GM12878 (cell line): ENCODE data around the gene RUNDC3A. TPM values are rescaled to one million over a fixed set of nuclear protein-coding genes. Genes with fewer than 3 reads are reported as not detected.
A peak's percentile ranks its signal among the peaks of the same experiment; 100 is the strongest.

ENCODE experiments used
- ATAC-seq: fragments of 200-7000 bp; cut with Tn5 transposase; 3 replicates; pipeline ENCODE4 v1.9.1; 2020; ENCODE audit warnings: mild to moderate bottlenecking, moderate library complexity
- BruUV-seq: library from RNA; stranded (reverse); fragments of 400-500 nt; replicated peaks from 2 replicates; lab custom pipeline; 2021; lab: Mats Ljungman, UMichigan
- CTCF ChIA-PET: fragments of 300-600 bp; sonication (Branson Sonifier 250); formaldehyde crosslinking; extraction: SDS; loops from one replicate; lab custom pipeline; 2021; ENCODE audit warnings: inconsistent platforms; lab: Yijun Ruan, JAX
- POLR2A ChIA-PET: fragments of 350-600 bp; formaldehyde crosslinking; extraction: SDS; loops from one replicate; lab custom pipeline; 2021; ENCODE audit warnings: inconsistent platforms; lab: Charles Lee
- RAD21 ChIA-PET: fragments of 300-600 bp; sonication (Branson Sonifier 250); formaldehyde crosslinking; loops from one replicate; lab custom pipeline; 2023; ENCODE audit warnings: antibody characterized with exemption; ENCODE audit not compliant: unreplicated experiment; lab: Charles Lee
- SMC1A ChIA-PET: fragments of 300-600 bp; sonication (Branson Sonifier 250); formaldehyde crosslinking; loops from one replicate; lab custom pipeline; 2023; ENCODE audit not compliant: unreplicated experiment, uncharacterized antibody; lab: Charles Lee
- DNase-seq: peaks from one replicate; pipeline ENCODE4 v3.0.0-alpha.2; 2011; ENCODE audit warnings: low read depth, low spot score
- FAIRE-seq: peaks from 3 replicates; lab custom pipeline; 2011; peaks lifted over from hg19 to GRCh38; lab: Jason Lieb, UNC
- H2AFZ ChIP-seq: 2 replicates; pipeline ENCODE4 v1.6.0; 2011; ENCODE audit warnings: low read depth, low read length, control low read depth; ENCODE audit not compliant: control insufficient read depth
- H3K27ac ChIP-seq: 2 replicates; pipeline ENCODE4 v1.5.1; 2011; ENCODE audit warnings: control low read depth; ENCODE audit not compliant: control insufficient read depth, insufficient read depth
- H3K27me3 ChIP-seq, 2 experiments: replicated peaks in 1 of 2; 2 replicates each; pipeline versions ENCODE4 v1.6.0 to v1.6.1; 2011; ENCODE audit warnings: low read length in 1 of 2; ENCODE audit not compliant: control insufficient read depth in 2 of 2, insufficient read depth in 2 of 2
- H3K36me3 ChIP-seq, 2 experiments: 2 replicates each; pipeline ENCODE4 v1.5.1; 2011; ENCODE audit warnings: low read length in 1 of 2; ENCODE audit not compliant: control insufficient read depth in 2 of 2, insufficient read depth in 2 of 2
- H3K4me1 ChIP-seq: 2 replicates; pipeline ENCODE4 v1.6.1; 2011; ENCODE audit warnings: mild to moderate bottlenecking, low read length, moderate library complexity, mixed read lengths; ENCODE audit not compliant: control insufficient read depth, insufficient read depth
- H3K4me2 ChIP-seq: 2 replicates; pipeline ENCODE4 v1.6.0; 2011; ENCODE audit warnings: control low read depth; ENCODE audit not compliant: control insufficient read depth, insufficient read depth
- H3K4me3 ChIP-seq: fragments of 200-600 bp; sonication (generic); 2 replicates; pipeline ENCODE4 v1.5.1; 2016
- H3K79me2 ChIP-seq: 2 replicates; pipeline ENCODE4 v1.6.0; 2011; ENCODE audit warnings: low read length; ENCODE audit not compliant: control insufficient read depth, insufficient read depth
- H3K9ac ChIP-seq: 2 replicates; pipeline ENCODE4 v1.8.0; 2011; ENCODE audit warnings: low read length, control low read depth, mixed read lengths; ENCODE audit not compliant: control insufficient read depth, insufficient read depth
- H3K9me3 ChIP-seq: replicated peaks from 3 replicates; pipeline ENCODE4 v1.5.1; 2011; ENCODE audit warnings: mild to moderate bottlenecking, low read length; ENCODE audit not compliant: control insufficient read depth, insufficient read depth
- H4K20me1 ChIP-seq: 2 replicates; pipeline ENCODE4 v1.6.0; 2011; ENCODE audit not compliant: control insufficient read depth, insufficient read depth
- BHLHE40 ChIP-seq, 2 experiments: fragments of 450-650 bp in 1 of 2; IDR thresholded peaks; 2 replicates each; pipeline ENCODE4 v1.6.1; 2011 to 2017; ENCODE audit warnings: low read depth in 2 of 2, borderline replicate concordance in 1 of 2, improper control_type of control experiment in 1 of 2, low read length in 1 of 2, mild to moderate bottlenecking in 1 of 2
- BRCA1 ChIP-seq: IDR thresholded peaks from 2 replicates; pipeline ENCODE4 v1.6.1; 2011; ENCODE audit warnings: low read depth, low read length, improper control_type of control experiment
- CBX5 ChIP-seq: sonication (generic); IDR thresholded peaks from 2 replicates; pipeline ENCODE4 v1.6.1; 2016; ENCODE audit warnings: low read depth, moderate library complexity, mild to moderate bottlenecking, inconsistent platforms
- CHD2 ChIP-seq: IDR thresholded peaks from 2 replicates; pipeline ENCODE4 v1.6.1; 2011; ENCODE audit warnings: low read depth, low read length, improper control_type of control experiment, borderline replicate concordance
- CREM ChIP-seq: IDR thresholded peaks from 2 replicates; pipeline ENCODE4 v1.6.1; 2014; ENCODE audit warnings: antibody characterized with exemption, low read depth
- GATAD2B ChIP-seq: fragments of 450-650 bp; conservative IDR thresholded peaks from 2 replicates; pipeline ENCODE4 v1.6.1; 2017; ENCODE audit warnings: low read depth, mild to moderate bottlenecking, moderate library complexity
- KLF5 ChIP-seq: fragments of 450-650 bp; IDR thresholded peaks from 2 replicates; pipeline ENCODE4 v1.6.1; 2014; ENCODE audit warnings: mild to moderate bottlenecking; ENCODE audit not compliant: partially characterized antibody
- MEF2A ChIP-seq: IDR thresholded peaks from 2 replicates; pipeline ENCODE4 v1.6.1; 2011; ENCODE audit warnings: low read depth, mild to moderate bottlenecking, low read length, moderate library complexity; ENCODE audit not compliant: insufficient read depth
- NFXL1 ChIP-seq: fragments of 450-650 bp; IDR thresholded peaks from 2 replicates; pipeline ENCODE4 v1.6.1; 2017; ENCODE audit warnings: antibody characterized with exemption, mild to moderate bottlenecking, borderline replicate concordance
- NFYA ChIP-seq: IDR thresholded peaks from 2 replicates; pipeline ENCODE4 v1.6.1; 2011; ENCODE audit warnings: low read depth, mild to moderate bottlenecking, low read length, improper control_type of control experiment, borderline replicate concordance
- SMARCA5 ChIP-seq: fragments of 450-650 bp; IDR thresholded peaks from 2 replicates; pipeline ENCODE4 v1.6.1; 2017; ENCODE audit warnings: mild to moderate bottlenecking
- SP1 ChIP-seq: IDR thresholded peaks from one replicate; pipeline ENCODE4 v1.6.1; 2011; ENCODE audit warnings: low read depth, low read length
- SREBF1 ChIP-seq: IDR thresholded peaks from 2 replicates; pipeline ENCODE4 v1.6.1; 2012; ENCODE audit warnings: mild to moderate bottlenecking, low read length
- TAF1 ChIP-seq: IDR thresholded peaks from 2 replicates; pipeline ENCODE4 v1.6.1; 2011; ENCODE audit warnings: mild to moderate bottlenecking, low read depth, low read length, borderline replicate concordance
- WRNIP1 ChIP-seq: IDR thresholded peaks from 2 replicates; pipeline ENCODE4 v1.6.1; 2011; ENCODE audit warnings: low read depth, low read length, improper control_type of control experiment, borderline replicate concordance
- YY1 ChIP-seq: IDR thresholded peaks from 2 replicates; pipeline ENCODE4 v1.6.1; 2011; ENCODE audit warnings: low read depth, mild to moderate bottlenecking, low read length
- ZNF274 ChIP-seq: IDR thresholded peaks from one replicate; pipeline ENCODE4 v1.8.0; 2011; ENCODE audit not compliant: insufficient read length, insufficient read depth
- WGBS: methylation state at CpG from one replicate; pipeline ENCODE4 v1.1.6; 2016; ENCODE audit warnings: low lambda C conversion rate; ENCODE audit not compliant: insufficient replicate concordance, insufficient coverage; ENCODE audit errors: missing lambda C conversion rate; 5-methylcytosine and 5-hydroxymethylcytosine counted together
- in situ Hi-C: fragments of 300-500 bp; cut with MboI; formaldehyde crosslinking; loops from 9 replicates; pipeline ENCODE4 v1.14.3; 2018; ENCODE audit warnings: mixed read lengths
- intact Hi-C: fragments of 100-400 bp; cut with micrococcal nuclease; formaldehyde crosslinking; loops from one replicate; pipeline ENCODE4 v1.14.2; 2022; ENCODE audit not compliant: unreplicated experiment
- polyA plus RNA-seq, 11 experiments: library from polyadenylated mRNA; depleted of rRNA in 4 of 11; unstranded in 6 of 11; stranded (reverse) in 5 of 11; fragments of >200 nt; fragmentation: Nextera tagmentation in 4 of 11; fragmentation: Illumina TruSeq in 1 of 11; extraction: Ambion mirVana in 4 of 11; extraction: Trizol in 1 of 11; gene quantifications; 1 replicate in 1 of 11; 2 replicates in 10 of 11; pipeline versions ENCODE4 v1.2.1 to v1.2.3, GENCODE V29; 2011 to 2016; ENCODE audit warnings: inconsistent platforms in 2 of 11, missing spikeins in 2 of 11, low read depth in 1 of 11
- total RNA-seq, 4 experiments: library from RNA; depleted of rRNA in 3 of 4; stranded (reverse); fragments of >200 nt in 3 of 4; fragmentation: Illumina TruSeq in 1 of 4; extraction: Trizol in 1 of 4; gene quantifications; 2 replicates each; pipeline versions ENCODE4 v1.2.1 to v1.2.3, GENCODE V29; 2013 to 2021

RUNDC3A gene
- total and polyA plus RNA-seq, 10 of the 15 experiments (the other 5 are each of a cell fraction or from before 2014, with no cell fraction given): 0.07 to 0.17 TPM; not detected in 8

- peak; percentile 93 for ATAC-seq
- peaks cover 0 to 3% of the 10 kb centered on the region in 2 experiments; a peak in 1 of 4 replicates for H3K27me3 ChIP-seq
- WGBS: 51% methylated on average over 9 of the region's 9 CpGs
- H3K36me3 ChIP-seq: no peaks in the 10 kb centered on the region
- no peaks in the 10 kb centered on the region; the same call in 2 of the 3 replicates for H3K9me3 ChIP-seq
- ChIA-PET POLR2A (no interaction called here), CTCF (interaction anchor here (0.9 to 1.5 kb wide), 2 partner anchors 14 to 83 kb away, joined by 3 to 5 read pairs; no protein-coding TSS in a partner anchor), SMC1A (interaction anchor here (1.3 kb wide), 1 partner anchor 9 kb away, joined by 3 read pairs; no protein-coding TSS in a partner anchor), RAD21 (no interaction called here)
- no peak overlapping the region for H3K4me3 ChIP-seq
- no peak overlapping the region for H3K9ac ChIP-seq
- BruUV-seq: no TSS peak
- in situ Hi-C loops: no loop called here
- no peaks in the 10 kb centered on the region for H4K20me1 ChIP-seq
- H2AFZ ChIP-seq: no peak overlapping the region
- intact Hi-C loops: no loop called here
- H3K4me2 ChIP-seq: no peak overlapping the region
- no peaks in the 10 kb centered on the region for H3K79me2 ChIP-seq
- no peaks in the 10 kb centered on the region; the same call in 1 of the 2 replicates for H3K4me1 ChIP-seq
- DNase-seq: peak; percentile 9
- no peak for FAIRE-seq
- TF ChIP-seq GATAD2B (no peak), YY1 (peak; percentile 51; the same call in 1 of the 2 replicates)
- no peak overlapping the region for H3K27ac ChIP-seq
These were observed 14.7 kb upstream of the RUNDC3A start for GRCh38 chr17:44293509-44294226.

GRCh38 chr17:44297975-44298374 is 10.4 kb upstream of the RUNDC3A start:
- H3K9me3 ChIP-seq: no peaks in the 10 kb centered on the region; the same call in 2 of the 3 replicates
- WGBS: 11% methylated on average over 3 of the region's 3 CpGs
- H4K20me1 ChIP-seq: no peaks in the 10 kb centered on the region
- ChIA-PET RAD21 (no interaction called here), SMC1A (no interaction called here), CTCF (no interaction called here)
- FAIRE-seq (no peak), DNase-seq (no peak), ATAC-seq (no peak)
- H3K9ac ChIP-seq: no peak overlapping the region
- H3K27ac ChIP-seq: no peak overlapping the region
- in situ Hi-C loops (no loop called here), intact Hi-C loops (no loop called here)
- BruUV-seq: no TSS peak
- no peaks in the 10 kb centered on the region for H3K36me3 ChIP-seq
- no peak overlapping the region for H2AFZ ChIP-seq
- no peak overlapping the region for H3K4me3 ChIP-seq
- TF ChIP-seq NFXL1 (no peak), NFYA (no peak), CHD2 (no peak), CBX5 (no peak), SMARCA5 (no peak), MEF2A (no peak), BHLHE40 (IDR thresholded peaks at IDR 0.05; ENCODE audit: borderline replicate concordance in 1 of 2, low read depth in 2 of 2, low read length in 1 of 2) (no peak), BRCA1 (no peak), SP1 (no peak), WRNIP1 (no peak), KLF5 (no peak), SREBF1 (no peak), ZNF274 (no peak), CREM (no peak), TAF1 (no peak)
- TF ChIP-seq, all 136 proteins: peak for 0
- Histone ChIP-seq H3K27me3 (no peaks in the 10 kb centered on the region), H3K4me1 (0 out of 2 replicates have a peak, but pooled peaks cover under 1% of the 10 kb centered on the region), H3K79me2 (no peaks in the 10 kb centered on the region), H3K4me2 (no peak overlapping the region)
- POLR2A ChIA-PET: no interaction called here
